Tibial artery (tissue), 4 donors: ENCODE results near the gene KRT1.
A peak's percentile ranks its signal among the peaks of the same experiment; 100 is the strongest.

Source experiments
- DNase-seq, 2 donors: peaks; one replicate each; pipeline ENCODE4 v3.0.0-alpha.2; 2019
- H3K27ac ChIP-seq, 2 donors: fragments of 200-600 bp; sonication (generic) in 1 of 2; 1 replicate in 1 of 2; 2 replicates in 1 of 2; pipeline ENCODE4 v1.5.1; 2018 to 2019; ENCODE audit warnings: mild to moderate bottlenecking in 1 of 2
- H3K27me3 ChIP-seq, 2 donors: fragments of 200-600 bp; sonication (generic) in 1 of 2; one replicate each; pipeline versions ENCODE4 v1.5.1 to v1.6.0; 2016 to 2019
- H3K36me3 ChIP-seq, 3 donors: fragments of 200-600 bp; sonication (generic) in 2 of 3; one replicate each; pipeline ENCODE4 v1.5.1; 2016 to 2019; ENCODE audit warnings: mild to moderate bottlenecking in 2 of 3
- H3K4me1 ChIP-seq, 4 donors: fragments of 200-600 bp; sonication (generic) in 2 of 4; 1 replicate in 3 of 4; 2 replicates in 1 of 4; pipeline ENCODE4 v1.5.1; 2016 to 2019
- H3K4me3 ChIP-seq, 2 donors: fragments of 200-600 bp; sonication (generic) in 1 of 2; 1 replicate in 1 of 2; 2 replicates in 1 of 2; pipeline ENCODE4 v1.5.1; 2018 to 2019; ENCODE audit warnings: mild to moderate bottlenecking in 2 of 2
- H3K9me3 ChIP-seq, 3 donors: fragments of 200-600 bp; sonication (generic) in 1 of 3; one replicate each; pipeline ENCODE4 v1.5.1; 2016 to 2019
- intact Hi-C: fragments of 100-400 bp; cut with DNase I; formaldehyde crosslinking; loops from one replicate; pipeline ENCODE4 v1.15.0; 2023; ENCODE audit warnings: low total_unique reads
- TF ChIP-seq, protein P1 (sequence below), 2 experiments: fragments of 200-600 bp in 1 of 2; fragments of 450-650 bp in 1 of 2; IDR thresholded peaks; one replicate each; pipeline ENCODE4 v1.5.1; 2017 to 2019; ENCODE audit warnings: antibody characterized with exemption in 2 of 2, mild to moderate bottlenecking in 1 of 2, moderate library complexity in 1 of 2

The KRT1 gene

DNA sequence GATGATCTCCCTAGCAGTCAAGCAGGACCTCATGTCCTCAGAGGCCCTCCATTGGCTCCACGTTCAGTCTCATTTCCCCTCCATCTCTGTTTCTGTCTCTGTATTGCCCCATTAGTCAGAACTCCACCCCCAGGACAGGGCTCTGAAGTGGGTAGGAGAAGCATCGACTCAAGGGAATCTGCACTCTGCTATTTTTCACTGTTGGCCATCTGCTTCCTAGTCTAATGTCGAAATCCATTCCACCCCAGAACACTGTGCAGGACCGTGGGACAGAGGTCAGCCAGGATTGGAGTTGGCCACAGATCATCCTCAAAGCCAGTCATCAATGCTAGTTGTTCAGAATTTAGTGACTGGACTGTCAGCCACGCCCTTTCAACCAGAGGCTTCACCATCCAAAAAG lies 13.1 kb upstream of the KRT1 start:
- Histone ChIP-seq H3K27me3 (peaks cover 0 to 67% of the 10 kb centered on the region in 2 donors), H3K4me1 (peaks cover 0 to 11% (median 6%) of the 10 kb centered on the region in 4 donors), H3K9me3 (no peaks in the 10 kb centered on the region), H3K27ac (no peak overlapping the region), H3K4me3 (no peak overlapping the region), H3K36me3 (no peaks in the 10 kb centered on the region)
- intact Hi-C loops, result no loop called here
- no peak for DNase-seq
- TF ChIP-seq, protein P1, sequence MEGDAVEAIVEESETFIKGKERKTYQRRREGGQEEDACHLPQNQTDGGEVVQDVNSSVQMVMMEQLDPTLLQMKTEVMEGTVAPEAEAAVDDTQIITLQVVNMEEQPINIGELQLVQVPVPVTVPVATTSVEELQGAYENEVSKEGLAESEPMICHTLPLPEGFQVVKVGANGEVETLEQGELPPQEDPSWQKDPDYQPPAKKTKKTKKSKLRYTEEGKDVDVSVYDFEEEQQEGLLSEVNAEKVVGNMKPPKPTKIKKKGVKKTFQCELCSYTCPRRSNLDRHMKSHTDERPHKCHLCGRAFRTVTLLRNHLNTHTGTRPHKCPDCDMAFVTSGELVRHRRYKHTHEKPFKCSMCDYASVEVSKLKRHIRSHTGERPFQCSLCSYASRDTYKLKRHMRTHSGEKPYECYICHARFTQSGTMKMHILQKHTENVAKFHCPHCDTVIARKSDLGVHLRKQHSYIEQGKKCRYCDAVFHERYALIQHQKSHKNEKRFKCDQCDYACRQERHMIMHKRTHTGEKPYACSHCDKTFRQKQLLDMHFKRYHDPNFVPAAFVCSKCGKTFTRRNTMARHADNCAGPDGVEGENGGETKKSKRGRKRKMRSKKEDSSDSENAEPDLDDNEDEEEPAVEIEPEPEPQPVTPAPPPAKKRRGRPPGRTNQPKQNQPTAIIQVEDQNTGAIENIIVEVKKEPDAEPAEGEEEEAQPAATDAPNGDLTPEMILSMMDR (IDR thresholded peaks at IDR 0.05), result no peak

DNA sequence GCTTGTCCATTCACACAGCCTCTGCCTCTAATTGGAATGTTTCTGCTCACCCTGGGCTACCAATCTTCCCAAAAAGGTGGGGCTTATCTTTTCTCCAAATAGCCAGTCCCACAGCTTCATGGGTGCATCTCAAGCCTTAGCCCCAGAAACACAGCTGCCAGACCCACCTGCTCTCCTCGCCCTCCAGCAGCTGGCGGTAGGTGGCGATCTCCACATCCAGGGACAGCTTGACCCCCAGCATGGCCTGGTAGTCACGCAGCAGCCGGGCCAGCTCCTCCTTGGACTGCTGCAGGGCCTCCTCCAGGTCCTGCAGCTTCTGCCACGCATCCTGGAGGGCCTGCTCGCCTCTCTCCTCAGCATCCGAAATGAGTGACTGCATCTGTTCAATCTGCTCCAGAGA lies 12.0 kb upstream of the KRT1 start:
- Histone ChIP-seq H3K4me3 (no peak overlapping the region), H3K4me1 (peaks cover 0 to 11% (median 6%) of the 10 kb centered on the region in 4 donors), H3K36me3 (no peaks in the 10 kb centered on the region), H3K27me3 (peaks cover 0 to 70% of the 10 kb centered on the region in 2 donors), H3K9me3 (no peaks in the 10 kb centered on the region), H3K27ac (no peak overlapping the region)
- intact Hi-C loops, result no loop called here
- no peak for DNase-seq
- TF ChIP-seq, protein P1 (IDR thresholded peaks at IDR 0.05), result no peak

DNA sequence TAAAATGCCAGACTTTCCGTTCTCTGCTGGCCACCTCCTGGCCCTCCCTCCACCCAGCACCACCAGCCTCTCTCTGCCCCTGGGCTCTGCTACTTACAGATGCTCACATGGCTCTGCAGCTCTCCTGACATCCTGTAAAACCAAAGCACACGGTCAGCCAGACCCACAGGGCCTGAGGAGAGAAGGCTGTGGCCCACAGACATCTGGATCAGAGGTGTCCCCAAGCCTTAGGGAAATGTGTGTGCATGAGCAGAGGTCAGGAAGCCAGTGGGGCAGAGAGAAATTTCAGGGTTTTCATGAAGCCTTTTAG lies 11.6 kb upstream of the KRT1 start:
- TF ChIP-seq, protein P1 (IDR thresholded peaks at IDR 0.05), result no peak
- no peak for DNase-seq
- Histone ChIP-seq H3K27me3 (peaks cover 0 to 73% of the 10 kb centered on the region in 2 donors), H3K4me1 (peaks cover 0 to 11% (median 6%) of the 10 kb centered on the region in 4 donors), H3K27ac (no peak overlapping the region), H3K9me3 (no peaks in the 10 kb centered on the region), H3K4me3 (no peak overlapping the region), H3K36me3 (no peaks in the 10 kb centered on the region)
- intact Hi-C loops, result no loop called here

DNA sequence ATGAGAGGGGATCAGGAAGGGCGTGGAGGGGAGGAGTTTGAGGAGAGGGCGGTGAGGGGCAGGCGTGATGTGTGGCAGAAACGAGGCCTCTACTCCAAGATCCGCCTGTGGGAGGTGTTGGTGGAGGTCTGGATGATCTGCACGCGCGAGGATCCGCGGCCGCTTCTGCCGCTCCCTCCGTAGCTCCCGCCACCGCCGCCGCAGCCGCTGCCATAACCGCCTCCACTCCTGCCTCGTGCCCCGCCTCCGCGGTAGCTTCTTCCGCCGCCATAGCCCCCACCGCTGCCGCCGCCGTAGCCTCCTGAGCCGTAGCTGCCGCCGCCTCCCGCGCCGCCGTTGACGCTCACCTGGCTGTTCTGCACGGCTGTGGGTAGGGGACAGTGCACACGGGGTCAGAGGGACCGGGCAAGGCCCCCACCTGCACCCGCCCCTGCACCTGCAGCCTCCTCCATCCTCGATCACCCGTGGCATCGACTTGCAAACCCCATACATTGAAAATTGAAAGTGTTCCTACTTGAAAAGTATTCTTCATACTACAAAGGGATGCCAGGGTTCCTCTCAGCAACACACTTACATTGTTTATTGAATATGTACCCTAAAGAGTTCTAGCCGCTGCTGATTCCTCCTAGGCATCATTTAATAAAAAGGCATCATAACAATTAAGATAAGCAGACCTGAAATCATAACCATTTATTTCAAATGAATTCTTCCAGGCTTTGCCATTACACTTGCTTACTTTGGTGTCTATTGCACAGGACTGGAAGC lies 11.1 kb upstream of the KRT1 start:
- DNase-seq, result no peak

DNA sequence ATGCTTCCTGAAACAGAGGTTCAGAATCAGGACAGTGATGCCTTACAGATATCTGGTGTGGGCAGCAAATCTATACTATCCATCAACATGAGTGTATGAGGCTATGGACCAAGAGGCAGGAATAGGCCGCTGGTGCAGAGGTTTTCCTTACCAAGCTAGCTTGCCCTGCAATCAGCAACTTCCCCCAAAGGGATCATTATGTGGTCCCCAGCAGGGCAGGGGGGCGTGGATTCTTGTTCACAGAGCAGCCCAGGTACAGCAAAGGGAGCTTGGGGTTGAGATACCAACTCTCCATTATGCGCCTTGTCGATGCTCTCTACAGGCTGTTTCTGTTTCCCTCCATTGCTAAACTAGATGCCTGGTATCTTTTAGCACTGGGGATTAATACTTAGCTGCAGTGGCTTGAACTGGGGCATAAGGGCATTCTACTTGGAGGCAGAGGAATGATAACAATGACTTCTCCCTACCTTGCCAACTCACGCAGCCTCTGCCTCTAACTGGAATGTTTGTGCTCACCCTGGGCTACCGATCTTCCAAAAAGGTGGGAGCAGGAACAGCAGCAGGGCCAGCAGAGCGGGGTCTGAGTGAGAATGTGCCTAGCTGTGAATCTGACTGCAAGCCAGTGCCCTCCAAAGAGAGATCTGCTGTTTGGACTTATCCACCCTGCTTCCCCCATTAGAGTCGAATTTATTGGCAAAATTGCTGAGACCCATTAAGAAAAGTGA lies 10.3 kb upstream of the KRT1 start:
- Histone ChIP-seq H3K4me3 (peak overlapping the region in 1 of 2 donors; percentile 33), H3K36me3 (no peaks in the 10 kb centered on the region), H3K4me1 (peaks cover 0 to 11% (median 6%) of the 10 kb centered on the region in 4 donors), H3K27me3 (peaks cover 0 to 80% of the 10 kb centered on the region in 2 donors), H3K9me3 (no peaks in the 10 kb centered on the region), H3K27ac (no peak overlapping the region)
- TF ChIP-seq, protein P1 (IDR thresholded peaks at IDR 0.05), result no peak
- intact Hi-C loops, result no loop called here
- DNase-seq, result no peak

More for the DNA sequence above, 11.1 kb upstream of the KRT1 start:
- Histone ChIP-seq H3K4me3 (peak overlapping the region in 1 of 2 donors; percentile 33), H3K4me1 (peaks cover 0 to 11% (median 6%) of the 10 kb centered on the region in 4 donors), H3K27ac (no peak overlapping the region), H3K9me3 (no peaks in the 10 kb centered on the region), H3K27me3 (peaks cover 0 to 78% of the 10 kb centered on the region in 2 donors), H3K36me3 (no peaks in the 10 kb centered on the region)
- TF ChIP-seq, protein P1 (IDR thresholded peaks at IDR 0.05), result no peak
- intact Hi-C loops, result no loop called here
